GM12878 (cell line): ENCODE measurements around the gene SYTL5. TPM values are rescaled to one million over a fixed set of nuclear protein-coding genes. Genes with fewer than 3 reads are reported as not detected.

Experiments used
- ATAC-seq: fragments of 200-7000 bp; cut with Tn5 transposase; 3 replicates; pipeline ENCODE4 v1.9.1; 2020; ENCODE audit warnings: mild to moderate bottlenecking, moderate library complexity
- BruUV-seq: library from RNA; stranded (reverse); fragments of 400-500 nt; replicated peaks from 2 replicates; lab custom pipeline; 2021; lab: Mats Ljungman, UMichigan
- CTCF ChIA-PET: fragments of 300-600 bp; sonication (Branson Sonifier 250); formaldehyde crosslinking; extraction: SDS; loops from one replicate; lab custom pipeline; 2021; ENCODE audit warnings: inconsistent platforms; lab: Yijun Ruan, JAX
- POLR2A ChIA-PET: fragments of 350-600 bp; formaldehyde crosslinking; extraction: SDS; loops from one replicate; lab custom pipeline; 2021; ENCODE audit warnings: inconsistent platforms; lab: Charles Lee
- RAD21 ChIA-PET: fragments of 300-600 bp; sonication (Branson Sonifier 250); formaldehyde crosslinking; loops from one replicate; lab custom pipeline; 2023; ENCODE audit warnings: antibody characterized with exemption; ENCODE audit not compliant: unreplicated experiment; lab: Charles Lee
- SMC1A ChIA-PET: fragments of 300-600 bp; sonication (Branson Sonifier 250); formaldehyde crosslinking; loops from one replicate; lab custom pipeline; 2023; ENCODE audit not compliant: unreplicated experiment, uncharacterized antibody; lab: Charles Lee
- DNase-seq: peaks from one replicate; pipeline ENCODE4 v3.0.0-alpha.2; 2011; ENCODE audit warnings: low read depth, low spot score
- FAIRE-seq: peaks from 3 replicates; lab custom pipeline; 2011; peaks lifted over from hg19 to GRCh38; lab: Jason Lieb, UNC
- H2AFZ ChIP-seq: 2 replicates; pipeline ENCODE4 v1.6.0; 2011; ENCODE audit warnings: low read depth, low read length, control low read depth; ENCODE audit not compliant: control insufficient read depth
- H3K27ac ChIP-seq: 2 replicates; pipeline ENCODE4 v1.5.1; 2011; ENCODE audit warnings: control low read depth; ENCODE audit not compliant: control insufficient read depth, insufficient read depth
- H3K27me3 ChIP-seq, 2 experiments: replicated peaks in 1 of 2; 2 replicates each; pipeline versions ENCODE4 v1.6.0 to v1.6.1; 2011; ENCODE audit warnings: low read length in 1 of 2; ENCODE audit not compliant: control insufficient read depth in 2 of 2, insufficient read depth in 2 of 2
- H3K36me3 ChIP-seq, 2 experiments: 2 replicates each; pipeline ENCODE4 v1.5.1; 2011; ENCODE audit warnings: low read length in 1 of 2; ENCODE audit not compliant: control insufficient read depth in 2 of 2, insufficient read depth in 2 of 2
- H3K4me1 ChIP-seq: 2 replicates; pipeline ENCODE4 v1.6.1; 2011; ENCODE audit warnings: mild to moderate bottlenecking, low read length, moderate library complexity, mixed read lengths; ENCODE audit not compliant: control insufficient read depth, insufficient read depth
- H3K4me2 ChIP-seq: 2 replicates; pipeline ENCODE4 v1.6.0; 2011; ENCODE audit warnings: control low read depth; ENCODE audit not compliant: control insufficient read depth, insufficient read depth
- H3K4me3 ChIP-seq: fragments of 200-600 bp; sonication (generic); 2 replicates; pipeline ENCODE4 v1.5.1; 2016
- H3K79me2 ChIP-seq: 2 replicates; pipeline ENCODE4 v1.6.0; 2011; ENCODE audit warnings: low read length; ENCODE audit not compliant: control insufficient read depth, insufficient read depth
- H3K9ac ChIP-seq: 2 replicates; pipeline ENCODE4 v1.8.0; 2011; ENCODE audit warnings: low read length, control low read depth, mixed read lengths; ENCODE audit not compliant: control insufficient read depth, insufficient read depth
- H3K9me3 ChIP-seq: replicated peaks from 3 replicates; pipeline ENCODE4 v1.5.1; 2011; ENCODE audit warnings: mild to moderate bottlenecking, low read length; ENCODE audit not compliant: control insufficient read depth, insufficient read depth
- H4K20me1 ChIP-seq: 2 replicates; pipeline ENCODE4 v1.6.0; 2011; ENCODE audit not compliant: control insufficient read depth, insufficient read depth
- ASH2L ChIP-seq: fragments of 300-600, 200-600 bp; sonication (generic); IDR thresholded peaks from 2 replicates; pipeline ENCODE4 v1.6.1; 2017; ENCODE audit warnings: low read depth, mild to moderate bottlenecking, borderline replicate concordance
- BACH1 ChIP-seq: fragments of 450-650 bp; IDR thresholded peaks from 2 replicates; pipeline ENCODE4 v1.6.1; 2017; ENCODE audit warnings: mild to moderate bottlenecking, borderline replicate concordance
- BCL11A ChIP-seq: IDR thresholded peaks from 2 replicates; pipeline ENCODE4 v1.6.1; 2011; ENCODE audit warnings: low read depth, low read length
- CBX5 ChIP-seq: sonication (generic); IDR thresholded peaks from 2 replicates; pipeline ENCODE4 v1.6.1; 2016; ENCODE audit warnings: low read depth, moderate library complexity, mild to moderate bottlenecking, inconsistent platforms
- CHD2 ChIP-seq: IDR thresholded peaks from 2 replicates; pipeline ENCODE4 v1.6.1; 2011; ENCODE audit warnings: low read depth, low read length, improper control_type of control experiment, borderline replicate concordance
- IRF3 ChIP-seq: fragments of 450-650 bp; IDR thresholded peaks from 2 replicates; pipeline ENCODE4 v1.6.1; 2014; ENCODE audit warnings: mild to moderate bottlenecking
- MTA2 ChIP-seq: fragments of 450-650 bp; IDR thresholded peaks from 2 replicates; pipeline ENCODE4 v1.6.1; 2016; ENCODE audit warnings: low read depth, mild to moderate bottlenecking, moderate library complexity
- MYC ChIP-seq: IDR thresholded peaks from 2 replicates; pipeline ENCODE4 v1.6.1; 2011; ENCODE audit warnings: mild to moderate bottlenecking, low read length, moderate library complexity, inconsistent platforms; ENCODE audit not compliant: insufficient read depth, insufficient replicate concordance, insufficient read length, severe bottlenecking
- PBX3 ChIP-seq: IDR thresholded peaks from 2 replicates; pipeline ENCODE4 v1.6.1; 2011; ENCODE audit warnings: mild to moderate bottlenecking, low read depth, low read length, moderate library complexity; ENCODE audit not compliant: insufficient replicate concordance
- POU2F2 ChIP-seq: IDR thresholded peaks from 3 replicates; pipeline ENCODE4 v1.6.1; 2011; ENCODE audit warnings: low read depth, mild to moderate bottlenecking, low read length, borderline replicate concordance
- REST ChIP-seq: IDR thresholded peaks from 2 replicates; pipeline ENCODE4 v1.6.1; 2012; ENCODE audit warnings: mild to moderate bottlenecking, low read depth, low read length
- RUNX3 ChIP-seq: IDR thresholded peaks from 2 replicates; pipeline ENCODE4 v1.6.1; 2012; ENCODE audit warnings: low read length, inconsistent platforms
- SMAD1 ChIP-seq: fragments of 450-650 bp; IDR thresholded peaks from 2 replicates; pipeline ENCODE4 v1.6.1; 2018; ENCODE audit warnings: mild to moderate bottlenecking, low read depth; ENCODE audit not compliant: partially characterized antibody
- SMC3 ChIP-seq: IDR thresholded peaks from 2 replicates; pipeline ENCODE4 v1.6.1; 2011; ENCODE audit warnings: low read length, improper control_type of control experiment, borderline replicate concordance
- STAT1 ChIP-seq: fragments of 450-650 bp; conservative IDR thresholded peaks from 2 replicates; pipeline ENCODE4 v1.6.1; 2014; ENCODE audit warnings: antibody characterized with exemption, mild to moderate bottlenecking
- TBL1XR1 ChIP-seq: IDR thresholded peaks from 2 replicates; pipeline ENCODE4 v1.6.1; 2012; ENCODE audit warnings: low read depth, low read length, improper control_type of control experiment
- USF2 ChIP-seq: IDR thresholded peaks from 2 replicates; pipeline ENCODE4 v1.6.1; 2011; ENCODE audit warnings: low read depth, low read length, improper control_type of control experiment, borderline replicate concordance
- WGBS: methylation state at CpG from one replicate; pipeline ENCODE4 v1.1.6; 2016; ENCODE audit warnings: low lambda C conversion rate; ENCODE audit not compliant: insufficient replicate concordance, insufficient coverage; ENCODE audit errors: missing lambda C conversion rate; 5-methylcytosine and 5-hydroxymethylcytosine counted together
- in situ Hi-C: fragments of 300-500 bp; cut with MboI; formaldehyde crosslinking; loops from 9 replicates; pipeline ENCODE4 v1.14.3; 2018; ENCODE audit warnings: mixed read lengths
- intact Hi-C: fragments of 100-400 bp; cut with micrococcal nuclease; formaldehyde crosslinking; loops from one replicate; pipeline ENCODE4 v1.14.2; 2022; ENCODE audit not compliant: unreplicated experiment
- polyA plus RNA-seq, 11 experiments: library from polyadenylated mRNA; depleted of rRNA in 4 of 11; unstranded in 6 of 11; stranded (reverse) in 5 of 11; fragments of >200 nt; fragmentation: Nextera tagmentation in 4 of 11; fragmentation: Illumina TruSeq in 1 of 11; extraction: Ambion mirVana in 4 of 11; extraction: Trizol in 1 of 11; gene quantifications; 1 replicate in 1 of 11; 2 replicates in 10 of 11; pipeline versions ENCODE4 v1.2.1 to v1.2.3, GENCODE V29; 2011 to 2016; ENCODE audit warnings: inconsistent platforms in 2 of 11, missing spikeins in 2 of 11, low read depth in 1 of 11
- total RNA-seq, 4 experiments: library from RNA; depleted of rRNA in 3 of 4; stranded (reverse); fragments of >200 nt in 3 of 4; fragmentation: Illumina TruSeq in 1 of 4; extraction: Trizol in 1 of 4; gene quantifications; 2 replicates each; pipeline versions ENCODE4 v1.2.1 to v1.2.3, GENCODE V29; 2013 to 2021

SYTL5 gene
- total and polyA plus RNA-seq, 10 of the 15 experiments (the other 5 are each of a cell fraction or from before 2014, with no cell fraction given): 0.01 to 0.20 (median 0.04) TPM; not detected in 3

- 95% methylated on average over 3 of the region's 3 CpGs for WGBS
- no TSS peak for BruUV-seq
- no peak for DNase-seq
- no peak for TF ChIP-seq CHD2
- TF ChIP-seq SMAD1: no peak
- no peak for TF ChIP-seq PBX3
- no peak for TF ChIP-seq BCL11A
- TF ChIP-seq USF2: no peak
- TF ChIP-seq RUNX3: no peak
- no peak for TF ChIP-seq BACH1
- no peak for TF ChIP-seq MYC
- no peak for TF ChIP-seq CBX5
- no peak for TF ChIP-seq POU2F2
- TF ChIP-seq MTA2: no peak
- no peak for TF ChIP-seq ASH2L
- no peak for TF ChIP-seq IRF3
- TF ChIP-seq SMC3: no peak
- no peak for TF ChIP-seq TBL1XR1
- TF ChIP-seq STAT1: no peak
- no peak for TF ChIP-seq REST
- no peak overlapping the region for H3K9ac ChIP-seq
- ChIA-PET SMC1A (interaction anchor here (0.8 kb wide), 1 partner anchor 192 kb away, joined by 3 read pairs; no protein-coding TSS in a partner anchor), POLR2A (no interaction called here), RAD21 (no interaction called here), CTCF (no interaction called here)
- no peaks in the 10 kb centered on the region for H4K20me1 ChIP-seq
- intact Hi-C loops (no loop called here), in situ Hi-C loops (no loop called here)
- no peaks in the 10 kb centered on the region for H3K79me2 ChIP-seq
- no peaks in the 10 kb centered on the region for H3K9me3 ChIP-seq
- H3K4me3 ChIP-seq: no peak overlapping the region
- H3K36me3 ChIP-seq: no peaks in the 10 kb centered on the region
- H3K27me3 ChIP-seq: no peaks in the 10 kb centered on the region; a peak in 1 of 4 replicates
- no peak for FAIRE-seq
- no peaks in the 10 kb centered on the region for H3K4me1 ChIP-seq
- no peak for ATAC-seq
- no peak overlapping the region for H3K27ac ChIP-seq
- no peak overlapping the region for H3K4me2 ChIP-seq
- no peak overlapping the region for H2AFZ ChIP-seq
Measured at GRCh38 chrX:37975421-37975820, 30.9 kb upstream of the SYTL5 start.
